Measurements from ENCODE around the gene ADGRL3.

DNA sequence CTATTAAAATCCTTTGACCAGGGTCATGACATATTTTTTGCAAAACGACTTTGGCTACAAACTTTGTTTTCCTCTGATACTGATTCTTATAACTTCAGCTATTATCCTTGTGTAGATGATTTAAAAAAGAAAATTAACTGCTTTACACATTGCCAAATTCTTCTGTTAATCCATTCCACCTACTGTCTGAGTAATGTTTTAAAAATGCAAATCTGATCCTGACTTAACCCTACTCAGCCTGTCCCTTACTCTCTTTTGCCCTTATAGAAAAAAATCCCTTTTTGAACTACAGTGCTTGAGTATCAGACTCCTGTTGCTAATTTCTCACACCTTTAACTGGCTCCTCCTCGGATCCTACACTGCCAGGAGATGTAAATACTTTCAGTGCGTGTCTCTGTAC, 723.1 kb downstream of the ADGRL3 start:
- TF ChIP-seq, protein P1, sequence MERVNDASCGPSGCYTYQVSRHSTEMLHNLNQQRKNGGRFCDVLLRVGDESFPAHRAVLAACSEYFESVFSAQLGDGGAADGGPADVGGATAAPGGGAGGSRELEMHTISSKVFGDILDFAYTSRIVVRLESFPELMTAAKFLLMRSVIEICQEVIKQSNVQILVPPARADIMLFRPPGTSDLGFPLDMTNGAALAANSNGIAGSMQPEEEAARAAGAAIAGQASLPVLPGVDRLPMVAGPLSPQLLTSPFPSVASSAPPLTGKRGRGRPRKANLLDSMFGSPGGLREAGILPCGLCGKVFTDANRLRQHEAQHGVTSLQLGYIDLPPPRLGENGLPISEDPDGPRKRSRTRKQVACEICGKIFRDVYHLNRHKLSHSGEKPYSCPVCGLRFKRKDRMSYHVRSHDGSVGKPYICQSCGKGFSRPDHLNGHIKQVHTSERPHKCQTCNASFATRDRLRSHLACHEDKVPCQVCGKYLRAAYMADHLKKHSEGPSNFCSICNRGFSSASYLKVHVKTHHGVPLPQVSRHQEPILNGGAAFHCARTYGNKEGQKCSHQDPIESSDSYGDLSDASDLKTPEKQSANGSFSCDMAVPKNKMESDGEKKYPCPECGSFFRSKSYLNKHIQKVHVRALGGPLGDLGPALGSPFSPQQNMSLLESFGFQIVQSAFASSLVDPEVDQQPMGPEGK (CRISPR knock-in tag; IDR thresholded peaks at IDR 0.05; ENCODE audit: borderline replicate concordance), result no peak
- no peak for TF ChIP-seq ZFP3 (CRISPR knock-in tag; IDR thresholded peaks at IDR 0.05)
- TF ChIP-seq, protein P2, sequence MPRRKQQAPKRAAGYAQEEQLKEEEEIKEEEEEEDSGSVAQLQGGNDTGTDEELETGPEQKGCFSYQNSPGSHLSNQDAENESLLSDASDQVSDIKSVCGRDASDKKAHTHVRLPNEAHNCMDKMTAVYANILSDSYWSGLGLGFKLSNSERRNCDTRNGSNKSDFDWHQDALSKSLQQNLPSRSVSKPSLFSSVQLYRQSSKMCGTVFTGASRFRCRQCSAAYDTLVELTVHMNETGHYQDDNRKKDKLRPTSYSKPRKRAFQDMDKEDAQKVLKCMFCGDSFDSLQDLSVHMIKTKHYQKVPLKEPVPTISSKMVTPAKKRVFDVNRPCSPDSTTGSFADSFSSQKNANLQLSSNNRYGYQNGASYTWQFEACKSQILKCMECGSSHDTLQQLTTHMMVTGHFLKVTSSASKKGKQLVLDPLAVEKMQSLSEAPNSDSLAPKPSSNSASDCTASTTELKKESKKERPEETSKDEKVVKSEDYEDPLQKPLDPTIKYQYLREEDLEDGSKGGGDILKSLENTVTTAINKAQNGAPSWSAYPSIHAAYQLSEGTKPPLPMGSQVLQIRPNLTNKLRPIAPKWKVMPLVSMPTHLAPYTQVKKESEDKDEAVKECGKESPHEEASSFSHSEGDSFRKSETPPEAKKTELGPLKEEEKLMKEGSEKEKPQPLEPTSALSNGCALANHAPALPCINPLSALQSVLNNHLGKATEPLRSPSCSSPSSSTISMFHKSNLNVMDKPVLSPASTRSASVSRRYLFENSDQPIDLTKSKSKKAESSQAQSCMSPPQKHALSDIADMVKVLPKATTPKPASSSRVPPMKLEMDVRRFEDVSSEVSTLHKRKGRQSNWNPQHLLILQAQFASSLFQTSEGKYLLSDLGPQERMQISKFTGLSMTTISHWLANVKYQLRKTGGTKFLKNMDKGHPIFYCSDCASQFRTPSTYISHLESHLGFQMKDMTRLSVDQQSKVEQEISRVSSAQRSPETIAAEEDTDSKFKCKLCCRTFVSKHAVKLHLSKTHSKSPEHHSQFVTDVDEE (CRISPR knock-in tag; IDR thresholded peaks at IDR 0.05), result no peak
- TF ChIP-seq BACH2 (CRISPR knock-in tag; IDR thresholded peaks at IDR 0.05; ENCODE audit: borderline replicate concordance), result no peak
- no peak for TF ChIP-seq TCF4 (CRISPR knock-in tag; IDR thresholded peaks at IDR 0.05; ENCODE audit: borderline replicate concordance)
- TF ChIP-seq ISL1 (CRISPR knock-in tag; IDR thresholded peaks at IDR 0.05), result no peak
- TF ChIP-seq RARB (CRISPR knock-in tag; IDR thresholded peaks at IDR 0.05), result no peak
- TF ChIP-seq ZNF565 (CRISPR knock-in tag; conservative IDR thresholded peaks at IDR 0.05; ENCODE audit: low read depth), result no peak
